ENCODE measurements around the gene SH3PXD2A. TPM values are rescaled to one million over a fixed set of nuclear protein-coding genes. Genes with fewer than 3 reads are reported as not detected.

The SH3PXD2A gene
- polyA plus RNA-seq, 3 donors: 3.0 to 61.0 (median 36.1) TPM

- H3K27ac ChIP-seq (ENCODE audit: low read depth, low read length): no peak overlapping the region
- 90 to 95% (median 93%) methylated on average over 10 of the region's 10 CpGs for whole genome bisulfite sequencing, 3 donors
These were observed 282.8 kb downstream of the SH3PXD2A start for GRCh38 chr10:103572347-103573204.

- no peak overlapping the region for H3K27ac ChIP-seq (ENCODE audit: low read depth, low read length)
- 96% methylated on average over 18 of the region's 18 CpGs for WGBS, 3 donors
These were observed 283.8 kb downstream of the SH3PXD2A start for GRCh38 chr10:103571656-103571975.

- H3K27ac ChIP-seq (ENCODE audit: low read depth, low read length): no peak overlapping the region
- WGBS, 3 donors: 88 to 94% (median 92%) methylated on average over 28 of the region's 28 CpGs
These were observed 284.3 kb downstream of the SH3PXD2A start for GRCh38 chr10:103570844-103571655.

GRCh38 chr10:103569896-103570295, 285.5 kb downstream of the SH3PXD2A start:
- WGBS, 3 donors: 42 to 77% (median 57%) methylated on average over 5 of the region's 5 CpGs
- H3K27ac ChIP-seq (ENCODE audit: low read depth, low read length): no peak overlapping the region

- 88 to 91% (median 89%) methylated on average over 5 of the region's 5 CpGs for whole genome bisulfite sequencing, 3 donors
- no peak overlapping the region for H3K27ac ChIP-seq (ENCODE audit: low read depth, low read length)
These were observed 286.9 kb downstream of the SH3PXD2A start for GRCh38 chr10:103568505-103568904.

- H3K27ac ChIP-seq (ENCODE audit: low read depth, low read length): no peak overlapping the region
- 55 to 59% (median 56%) methylated on average over 3 of the region's 3 CpGs for WGBS, 3 donors
These were observed 288.8 kb downstream of the SH3PXD2A start for GRCh38 chr10:103566536-103566935.

- no peak overlapping the region for H3K27ac ChIP-seq (ENCODE audit: low read depth, low read length)
- 59 to 69% (median 68%) methylated on average over 11 to 12 of the region's 12 CpGs for WGBS, 3 donors
These were observed 290.4 kb downstream of the SH3PXD2A start for GRCh38 chr10:103564776-103565520.

GRCh38 chr10:103564116-103564501, 291.3 kb downstream of the SH3PXD2A start:
- no peak overlapping the region for H3K27ac ChIP-seq (ENCODE audit: low read depth, low read length)
- WGBS, 3 donors: 54 to 66% (median 59%) methylated on average over 6 to 7 of the region's 7 CpGs

- no peak overlapping the region for H3K27ac ChIP-seq (ENCODE audit: low read depth, low read length)
- WGBS, 3 donors: 86 to 91% (median 89%) methylated on average over 7 of the region's 7 CpGs
These were observed 291.9 kb downstream of the SH3PXD2A start for GRCh38 chr10:103563231-103564115.

- no peak overlapping the region for H3K27ac ChIP-seq (ENCODE audit: low read depth, low read length)
- WGBS, 3 donors: 55 to 85% (median 64%) methylated on average over 4 of the region's 4 CpGs
These were observed 293.0 kb downstream of the SH3PXD2A start for GRCh38 chr10:103562383-103562782.

GRCh38 chr10:103560886-103561285, 294.5 kb downstream of the SH3PXD2A start:
- 64 to 97% (median 90%) methylated on average over 7 of the region's 7 CpGs for WGBS, 3 donors
- H3K27ac ChIP-seq (ENCODE audit: low read depth, low read length): no peak overlapping the region

GRCh38 chr10:103559776-103560175, 295.6 kb downstream of the SH3PXD2A start:
- WGBS, 3 donors: 72 to 85% (median 80%) methylated on average over 9 of the region's 9 CpGs
- no peak overlapping the region for H3K27ac ChIP-seq (ENCODE audit: low read depth, low read length)

- WGBS, 3 donors: 44 to 80% (median 52%) methylated on average over 9 of the region's 9 CpGs
- H3K27ac ChIP-seq (ENCODE audit: low read depth, low read length): no peak overlapping the region
These were observed 296.5 kb downstream of the SH3PXD2A start for GRCh38 chr10:103558911-103559310.

- WGBS, 3 donors: 89 to 97% (median 92%) methylated on average over 10 of the region's 10 CpGs
- H3K27ac ChIP-seq (ENCODE audit: low read depth, low read length): no peak overlapping the region
These were observed 297.9 kb downstream of the SH3PXD2A start for GRCh38 chr10:103557455-103557854.

- no peak overlapping the region for H3K27ac ChIP-seq (ENCODE audit: low read depth, low read length)
- WGBS, 3 donors: 77 to 87% (median 85%) methylated on average over 12 of the region's 12 CpGs
These were observed 298.9 kb downstream of the SH3PXD2A start for GRCh38 chr10:103556383-103557007.

- 61 to 77% (median 66%) methylated on average over 11 of the region's 11 CpGs for WGBS, 3 donors
- no peak overlapping the region for H3K27ac ChIP-seq (ENCODE audit: low read depth, low read length)
These were observed 299.7 kb downstream of the SH3PXD2A start for GRCh38 chr10:103555712-103556111.

- 4 to 6% (median 6%) methylated on average over 18 of the region's 18 CpGs for WGBS, 3 donors
- no peak overlapping the region for H3K27ac ChIP-seq (ENCODE audit: low read depth, low read length)
These were observed 300.1 kb downstream of the SH3PXD2A start for GRCh38 chr10:103555325-103555649.

Data from adipose tissue (tissue), 3 donors.